ENCODE measurements around the gene TSPAN9.

DNA sequence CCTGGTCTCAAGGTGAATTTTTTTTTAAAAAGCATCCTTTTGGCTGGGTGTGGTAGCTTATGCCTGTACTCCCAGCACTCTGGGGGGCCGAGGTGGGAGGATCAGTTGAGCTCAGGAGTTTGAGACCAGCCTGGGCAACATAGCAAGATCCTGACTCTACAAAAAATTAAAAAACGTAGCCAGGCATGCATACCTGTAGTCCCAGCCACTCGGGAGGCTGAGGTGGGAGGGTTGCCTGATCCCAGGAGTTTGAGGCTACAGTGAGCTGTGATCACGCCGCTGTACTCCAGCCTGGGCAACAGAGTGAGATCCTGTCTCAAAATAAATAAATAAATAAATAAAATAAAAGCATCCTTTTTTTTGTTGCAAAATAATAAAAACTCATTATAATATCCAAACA lies 12.4 kb downstream of the TSPAN9 start:
- TF ChIP-seq, protein P1, sequence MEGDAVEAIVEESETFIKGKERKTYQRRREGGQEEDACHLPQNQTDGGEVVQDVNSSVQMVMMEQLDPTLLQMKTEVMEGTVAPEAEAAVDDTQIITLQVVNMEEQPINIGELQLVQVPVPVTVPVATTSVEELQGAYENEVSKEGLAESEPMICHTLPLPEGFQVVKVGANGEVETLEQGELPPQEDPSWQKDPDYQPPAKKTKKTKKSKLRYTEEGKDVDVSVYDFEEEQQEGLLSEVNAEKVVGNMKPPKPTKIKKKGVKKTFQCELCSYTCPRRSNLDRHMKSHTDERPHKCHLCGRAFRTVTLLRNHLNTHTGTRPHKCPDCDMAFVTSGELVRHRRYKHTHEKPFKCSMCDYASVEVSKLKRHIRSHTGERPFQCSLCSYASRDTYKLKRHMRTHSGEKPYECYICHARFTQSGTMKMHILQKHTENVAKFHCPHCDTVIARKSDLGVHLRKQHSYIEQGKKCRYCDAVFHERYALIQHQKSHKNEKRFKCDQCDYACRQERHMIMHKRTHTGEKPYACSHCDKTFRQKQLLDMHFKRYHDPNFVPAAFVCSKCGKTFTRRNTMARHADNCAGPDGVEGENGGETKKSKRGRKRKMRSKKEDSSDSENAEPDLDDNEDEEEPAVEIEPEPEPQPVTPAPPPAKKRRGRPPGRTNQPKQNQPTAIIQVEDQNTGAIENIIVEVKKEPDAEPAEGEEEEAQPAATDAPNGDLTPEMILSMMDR (optimal IDR thresholded peaks at IDR 0.05 in 1 of 3, IDR thresholded peaks at IDR 0.05 in 1 of 3, conservative IDR thresholded peaks at IDR 0.05 in 1 of 3; ENCODE audit: extremely low read depth in 1 of 3, insufficient read depth in 2 of 3, low read length in 3 of 3) = no peak
- no peak for TF ChIP-seq EZH2 (IDR thresholded peaks at IDR 0.05; ENCODE audit: low read length)
